ENCODE measurements around the gene HACD2.

HACD2 gene

DNA sequence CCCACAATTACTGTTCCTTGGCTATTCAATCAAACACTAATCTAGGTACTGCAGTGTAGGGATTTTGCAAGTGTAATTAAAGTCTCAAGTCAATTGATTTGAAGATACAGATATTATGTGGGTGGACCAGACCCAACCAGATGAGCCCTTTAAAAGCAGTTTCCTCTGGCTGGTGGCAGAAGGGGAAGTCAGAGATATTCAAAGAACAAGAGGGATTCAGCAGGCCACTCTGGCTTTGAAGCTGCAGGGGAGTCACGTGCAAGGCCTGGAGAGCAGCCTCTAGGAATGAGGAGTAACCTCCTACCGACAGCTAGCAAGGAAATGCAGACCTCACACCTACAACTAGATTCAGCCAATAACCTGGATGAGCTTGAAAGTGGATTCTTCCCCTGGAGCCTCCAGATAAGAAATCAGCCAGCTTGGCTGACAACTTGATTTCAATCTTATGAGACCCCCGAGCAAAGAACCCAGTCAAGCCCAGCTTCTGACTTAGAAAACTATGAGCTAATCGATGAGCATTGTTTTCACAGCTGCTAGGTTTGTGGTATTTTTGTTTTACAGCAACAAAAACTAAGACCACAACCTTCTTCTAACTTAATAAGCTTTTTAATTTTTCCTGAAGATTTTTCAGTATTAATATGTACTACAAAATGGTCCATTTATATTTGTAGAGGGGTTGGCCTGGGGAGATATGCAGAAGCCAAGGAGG is 13.4 kb downstream of the HACD2 start:
- no peak for DNase-seq (ENCODE audit: low spot score)

GRCh38 chr3:123568875-123569274 is 16.0 kb downstream of the HACD2 start:
- DNase-seq (ENCODE audit: low spot score) = no peak

GRCh38 chr3:123568034-123568433 is 16.8 kb downstream of the HACD2 start:
- peak; percentile 79 for DNase-seq (ENCODE audit: low spot score)

DNA sequence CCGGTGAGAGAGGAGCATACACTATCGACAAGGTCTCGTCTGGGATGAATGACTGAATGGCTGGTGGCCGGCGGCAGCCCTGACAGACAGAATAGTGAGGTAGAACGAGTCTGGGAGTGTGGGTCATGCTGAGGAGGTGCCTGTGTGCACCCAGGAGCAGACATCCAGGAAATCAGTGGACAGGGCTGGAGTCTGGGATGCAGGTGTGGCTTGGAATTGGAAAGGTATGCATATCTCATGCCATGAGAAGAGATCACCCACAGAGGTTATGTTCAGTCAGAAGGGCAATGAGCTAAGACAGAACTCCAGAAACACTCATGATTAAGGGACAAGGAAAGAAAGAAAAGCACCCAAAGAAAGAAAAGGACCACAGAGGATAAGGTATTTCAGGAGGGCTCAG is 20.8 kb downstream of the HACD2 start:
- no peak for DNase-seq (ENCODE audit: low spot score)

- no peak for DNase-seq (ENCODE audit: low spot score)
Observed at GRCh38 chr3:123562547-123562946, 22.3 kb downstream of the HACD2 start.

GRCh38 chr3:123561188-123561587 is 23.7 kb downstream of the HACD2 start:
- DNase-seq (ENCODE audit: low spot score) = no peak

- DNase-seq (ENCODE audit: low spot score) = peak; percentile 78
Observed at GRCh38 chr3:123559040-123559861, 25.6 kb downstream of the HACD2 start.

GRCh38 chr3:123553536-123553935 is 31.3 kb downstream of the HACD2 start:
- DNase-seq (ENCODE audit: low spot score) = no peak

DNA sequence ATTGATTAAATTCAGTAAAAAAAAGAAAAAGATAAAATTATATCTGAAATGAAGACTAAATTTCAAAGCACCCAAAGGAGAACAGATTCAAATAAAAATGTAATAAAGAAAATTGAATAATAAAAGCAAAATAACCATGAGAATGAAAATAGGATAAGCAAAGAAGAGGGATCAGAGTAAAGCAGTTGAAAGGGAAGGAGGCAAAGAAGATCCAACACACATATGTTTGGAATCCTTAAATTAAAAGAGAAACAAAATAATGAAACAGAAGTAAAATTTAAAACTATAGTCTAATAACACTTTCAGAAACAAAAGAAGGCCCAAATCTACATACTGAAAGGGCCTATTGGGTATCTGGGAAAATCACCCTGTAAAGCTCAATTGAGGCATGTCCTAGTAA is 32.1 kb downstream of the HACD2 start:
- DNase-seq (ENCODE audit: low spot score) = no peak

DNA sequence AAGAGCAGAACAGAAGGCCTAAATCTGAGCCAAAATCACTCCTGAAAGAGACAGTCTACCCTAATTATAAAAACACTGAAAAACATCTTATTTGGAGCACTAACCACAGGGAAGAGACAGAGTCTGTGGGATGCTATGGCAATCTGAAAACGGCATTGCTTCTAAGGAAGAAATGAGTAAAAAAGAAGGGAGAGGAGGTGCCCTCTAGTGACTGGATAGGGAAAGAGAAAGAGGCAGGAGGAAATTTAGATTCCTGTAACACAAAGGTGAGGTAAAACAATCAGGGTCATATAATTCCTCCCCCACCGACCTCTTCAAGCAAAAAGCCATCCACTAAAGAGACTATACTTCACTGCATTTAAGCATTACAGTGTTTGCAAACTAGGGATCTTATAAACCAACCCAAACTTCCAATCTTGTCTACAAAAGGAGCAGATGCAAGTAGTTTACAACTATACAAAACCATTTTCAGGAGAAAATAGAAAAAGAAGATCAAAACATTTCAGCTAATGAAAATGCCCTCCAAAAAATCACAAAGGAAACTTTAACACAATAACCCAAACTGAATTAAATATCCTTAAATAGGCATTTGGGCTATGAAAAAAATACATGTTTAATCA is 32.6 kb downstream of the HACD2 start:
- no peak for DNase-seq (ENCODE audit: low spot score)

DNA sequence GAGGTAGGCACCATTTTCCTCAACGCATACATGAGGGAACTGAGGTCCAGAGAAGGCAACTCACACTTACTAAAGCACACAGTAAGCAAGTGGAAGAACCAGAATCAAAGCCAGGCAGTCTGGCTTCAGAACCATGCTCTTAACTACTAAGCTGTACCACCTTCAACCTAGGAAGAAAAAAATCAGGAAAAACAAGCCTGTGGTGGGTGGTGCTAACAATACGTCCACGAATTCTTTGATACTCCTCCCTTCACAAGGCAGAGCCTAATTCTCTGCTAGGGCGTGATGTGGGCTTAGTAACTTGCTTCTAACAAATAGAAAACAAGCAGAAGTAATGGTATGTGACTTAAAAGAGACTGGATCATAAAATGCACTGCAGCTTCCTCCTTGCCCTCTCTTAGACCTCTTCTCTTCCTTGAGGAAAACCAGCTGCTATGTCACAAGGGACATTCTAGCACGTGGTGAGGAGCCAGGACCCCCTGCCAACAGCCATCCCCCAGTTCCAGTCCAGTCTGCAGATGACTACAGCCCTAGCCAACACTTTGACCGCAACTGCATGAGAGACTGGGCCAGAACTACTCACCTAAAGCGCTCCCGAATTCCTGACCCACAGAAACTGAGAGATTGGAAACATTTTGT is 36.9 kb downstream of the HACD2 start:
- no peak for DNase-seq (ENCODE audit: low spot score)

DNA sequence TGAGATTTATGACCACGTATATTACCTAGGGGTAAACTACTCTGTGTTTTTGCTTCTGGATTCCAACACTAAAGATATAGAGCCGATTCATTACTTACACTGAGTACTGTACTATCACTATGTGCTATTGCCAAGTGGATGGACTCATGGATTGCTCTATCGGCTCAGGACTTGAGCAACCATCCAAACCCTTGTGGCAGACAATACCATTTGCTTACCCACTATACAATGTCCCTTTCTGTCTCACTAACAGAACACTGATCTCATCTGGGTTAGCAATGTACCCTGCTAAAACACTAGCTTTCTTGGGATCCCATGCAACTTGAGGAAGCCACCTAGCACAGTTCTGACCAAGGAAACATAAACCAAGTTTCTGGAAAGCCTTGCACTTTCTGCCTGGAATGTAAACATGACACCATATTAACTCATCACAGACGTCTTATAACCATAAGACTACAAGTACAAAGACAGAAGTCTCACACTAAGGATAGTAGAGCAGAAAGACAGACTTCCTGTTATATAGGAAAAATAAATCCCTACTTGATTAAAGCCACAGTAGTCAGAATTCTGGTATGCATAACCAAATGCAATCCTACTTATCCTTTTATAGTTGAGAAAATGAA is 38.6 kb downstream of the HACD2 start:
- DNase-seq (ENCODE audit: low spot score) = peak; percentile 35

GRCh38 chr3:123543950-123544349 is 40.9 kb downstream of the HACD2 start:
- no peak for DNase-seq (ENCODE audit: low spot score)

DNA sequence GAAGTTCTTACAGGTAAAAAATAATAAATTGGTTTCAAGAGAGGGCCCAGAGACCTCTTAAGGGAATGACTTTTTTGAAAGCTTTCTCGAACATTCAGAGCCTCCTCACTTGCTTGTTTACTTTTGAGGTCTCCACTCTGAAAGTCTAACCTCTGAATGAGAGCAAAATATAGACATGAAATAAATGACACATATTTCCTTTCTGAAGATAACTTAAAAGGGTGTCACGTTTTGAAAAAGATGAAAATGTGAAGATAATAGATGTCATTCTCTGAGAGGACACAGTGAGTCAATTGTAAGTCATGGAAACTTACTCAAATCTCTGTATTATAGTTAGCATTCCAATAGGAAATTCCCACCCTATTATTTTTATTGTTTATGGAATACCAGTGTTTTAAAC is 44.6 kb downstream of the HACD2 start:
- no peak for DNase-seq (ENCODE audit: low spot score)

- DNase-seq (ENCODE audit: low spot score) = no peak
Observed at GRCh38 chr3:123536153-123536895, 48.5 kb downstream of the HACD2 start.

- no peak for DNase-seq (ENCODE audit: low spot score)
Observed at GRCh38 chr3:123535580-123535979, 49.3 kb downstream of the HACD2 start.

GRCh38 chr3:123534264-123534663 is 50.6 kb downstream of the HACD2 start:
- no peak for DNase-seq (ENCODE audit: low spot score)

DNA sequence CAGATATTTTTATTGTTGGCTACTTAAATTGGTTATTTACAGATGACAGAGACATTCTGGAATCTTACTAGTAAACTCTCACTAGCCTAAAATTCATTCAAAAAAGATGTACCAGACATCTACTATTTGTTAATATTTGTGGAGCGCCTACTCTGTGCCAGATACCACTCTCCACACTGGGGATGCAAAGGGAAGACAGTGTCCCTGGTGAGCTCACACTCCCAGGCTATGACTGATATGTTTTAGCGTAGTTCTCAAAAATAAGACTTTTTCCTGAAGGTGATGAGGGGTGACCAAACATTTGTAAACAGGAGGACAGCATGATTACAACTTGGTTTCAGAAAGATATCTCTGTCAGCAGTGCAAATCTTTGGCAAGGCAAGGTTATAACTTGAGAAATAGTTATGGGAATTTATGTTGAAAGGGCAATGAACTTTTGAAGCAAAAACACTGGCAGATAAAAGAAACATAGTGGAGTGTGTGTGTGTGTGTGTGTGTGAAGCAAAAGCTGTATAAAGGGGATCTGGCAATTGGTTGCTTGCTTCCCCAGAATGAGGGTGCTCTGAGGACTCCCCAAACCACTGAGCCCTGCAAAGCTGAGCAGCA is 51.2 kb downstream of the HACD2 start:
- no peak for DNase-seq (ENCODE audit: low spot score)

DNA sequence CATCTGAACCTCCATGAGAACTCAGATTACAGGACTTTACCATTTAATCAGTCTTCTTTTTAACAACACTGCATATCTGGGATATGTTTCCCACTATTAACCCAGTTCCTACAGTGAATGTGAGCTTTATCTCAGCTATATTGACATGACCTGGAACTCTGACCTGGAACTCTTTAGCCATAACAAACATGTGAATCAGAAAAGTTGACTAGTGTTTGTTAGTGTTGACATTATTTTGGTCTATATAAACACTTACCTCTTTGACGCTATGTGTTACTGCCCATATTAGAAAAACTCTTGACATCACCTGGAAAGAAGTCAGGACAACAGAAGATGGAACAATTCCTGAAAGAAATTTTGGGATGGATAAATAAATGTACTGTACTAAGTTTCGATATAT is 56.7 kb downstream of the HACD2 start:
- DNase-seq (ENCODE audit: low spot score) = no peak

- no peak for DNase-seq (ENCODE audit: low spot score)
Observed at GRCh38 chr3:123527046-123527445, 57.8 kb downstream of the HACD2 start.

GRCh38 chr3:123526474-123526873 is 58.4 kb downstream of the HACD2 start:
- DNase-seq (ENCODE audit: low spot score) = no peak
